Right lobe of liver (tissue), 4 donors: ENCODE measurements around the gene MTMR1.

ENCODE experiments used
- POLR2A ChIP-seq: fragments of 450-650 bp; IDR thresholded peaks from one replicate; pipeline ENCODE4 v1.6.1; 2017; ENCODE audit warnings: antibody characterized with exemption, mild to moderate bottlenecking
- TF ChIP-seq, protein P1 (sequence below), 4 donors: fragments of 200-600 bp in 3 of 4; fragments of 450-650 bp in 1 of 4; IDR thresholded peaks; one replicate each; pipeline versions ENCODE4 v1.5.1 to v1.8.0; 2016 to 2022; ENCODE audit warnings: antibody characterized with exemption in 4 of 4, mild to moderate bottlenecking in 2 of 4
- donor health status: DM: no; HTN: no; CAD: no.
- donor health status: DM: no; HTN: no; CAD: no.
- donor health status: DM: no; HTN: yes; CAD: no.

DNA sequence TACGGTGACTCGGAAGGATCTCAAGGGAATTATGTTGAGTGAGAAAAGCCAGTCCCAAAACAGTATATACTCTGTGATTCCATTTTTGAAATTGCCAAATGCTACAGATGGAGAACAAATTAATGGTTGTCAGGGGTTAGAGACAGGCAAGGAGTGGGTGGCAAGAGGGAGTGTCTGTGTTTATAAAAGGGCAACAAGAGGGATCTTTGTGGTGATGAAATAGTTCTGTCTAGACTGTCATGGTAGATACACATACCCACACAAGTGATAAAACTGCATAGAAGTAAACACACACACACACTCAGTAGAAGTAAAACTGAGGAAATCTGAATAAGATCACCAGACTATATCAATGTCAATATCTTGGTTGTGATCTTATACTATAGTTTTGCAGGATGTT, 112.5 kb downstream of the MTMR1 start:
- no peak for TF ChIP-seq POLR2A
- TF ChIP-seq, protein P1, sequence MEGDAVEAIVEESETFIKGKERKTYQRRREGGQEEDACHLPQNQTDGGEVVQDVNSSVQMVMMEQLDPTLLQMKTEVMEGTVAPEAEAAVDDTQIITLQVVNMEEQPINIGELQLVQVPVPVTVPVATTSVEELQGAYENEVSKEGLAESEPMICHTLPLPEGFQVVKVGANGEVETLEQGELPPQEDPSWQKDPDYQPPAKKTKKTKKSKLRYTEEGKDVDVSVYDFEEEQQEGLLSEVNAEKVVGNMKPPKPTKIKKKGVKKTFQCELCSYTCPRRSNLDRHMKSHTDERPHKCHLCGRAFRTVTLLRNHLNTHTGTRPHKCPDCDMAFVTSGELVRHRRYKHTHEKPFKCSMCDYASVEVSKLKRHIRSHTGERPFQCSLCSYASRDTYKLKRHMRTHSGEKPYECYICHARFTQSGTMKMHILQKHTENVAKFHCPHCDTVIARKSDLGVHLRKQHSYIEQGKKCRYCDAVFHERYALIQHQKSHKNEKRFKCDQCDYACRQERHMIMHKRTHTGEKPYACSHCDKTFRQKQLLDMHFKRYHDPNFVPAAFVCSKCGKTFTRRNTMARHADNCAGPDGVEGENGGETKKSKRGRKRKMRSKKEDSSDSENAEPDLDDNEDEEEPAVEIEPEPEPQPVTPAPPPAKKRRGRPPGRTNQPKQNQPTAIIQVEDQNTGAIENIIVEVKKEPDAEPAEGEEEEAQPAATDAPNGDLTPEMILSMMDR (IDR thresholded peaks at IDR 0.05) = no peak
